HG03378 (cell line): ENCODE measurements around the gene GNAT3.

Experiments used
- ATAC-seq: cut with Tn5 transposase; IDR thresholded peaks from one replicate; pipeline ENCODE4 v1.9.1; 2021; ENCODE audit warnings: mild to moderate bottlenecking, moderate library complexity; ENCODE audit not compliant: unreplicated experiment

Gene GNAT3

DNA sequence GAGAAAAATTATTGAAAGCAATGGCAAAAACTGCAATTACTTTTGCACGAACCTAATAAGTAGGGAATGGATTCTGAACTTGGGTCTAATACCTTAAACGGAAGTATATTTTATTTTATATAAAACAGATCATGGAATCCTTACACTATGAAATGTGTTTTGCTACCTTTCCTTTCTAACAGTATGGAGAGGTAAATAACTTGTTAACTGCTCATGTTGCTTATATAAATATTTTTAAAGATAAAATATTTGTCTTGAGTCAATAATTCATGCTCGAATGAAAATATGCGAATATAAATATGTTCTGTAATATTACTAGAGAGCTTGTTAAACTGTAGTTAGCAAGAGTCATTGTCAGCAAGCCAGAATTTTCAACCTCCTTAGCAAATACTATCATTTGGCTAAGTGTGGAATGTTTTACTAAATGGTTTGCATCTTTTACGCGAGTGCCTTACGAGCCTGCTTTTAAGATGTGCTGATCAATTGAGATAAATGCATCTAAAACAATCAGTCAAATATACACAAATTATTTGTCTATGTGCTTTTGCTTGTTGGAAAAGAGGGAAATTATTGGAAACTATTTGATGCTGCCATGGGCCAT lies 5.9 kb downstream of the GNAT3 start:
- no peak for ATAC-seq

DNA sequence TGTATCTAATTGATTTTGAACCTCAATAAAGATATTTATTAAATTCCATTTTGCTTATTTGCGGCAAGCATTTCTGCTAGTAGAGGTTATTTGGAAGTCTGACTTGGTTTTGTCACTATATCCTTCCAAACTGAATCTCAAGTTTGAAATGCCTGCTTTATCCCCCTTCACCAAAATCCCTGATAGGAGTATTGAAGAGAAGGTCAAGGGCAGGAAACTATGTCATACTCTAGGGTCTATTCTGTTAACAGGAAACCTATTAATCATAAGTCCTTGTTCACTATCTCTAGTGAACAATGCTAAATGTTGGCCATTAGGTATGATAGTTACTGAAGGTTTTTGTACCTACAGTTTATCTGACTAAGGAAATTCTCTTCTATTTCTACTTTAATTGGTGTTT lies 11.5 kb downstream of the GNAT3 start:
- no peak for ATAC-seq

DNA sequence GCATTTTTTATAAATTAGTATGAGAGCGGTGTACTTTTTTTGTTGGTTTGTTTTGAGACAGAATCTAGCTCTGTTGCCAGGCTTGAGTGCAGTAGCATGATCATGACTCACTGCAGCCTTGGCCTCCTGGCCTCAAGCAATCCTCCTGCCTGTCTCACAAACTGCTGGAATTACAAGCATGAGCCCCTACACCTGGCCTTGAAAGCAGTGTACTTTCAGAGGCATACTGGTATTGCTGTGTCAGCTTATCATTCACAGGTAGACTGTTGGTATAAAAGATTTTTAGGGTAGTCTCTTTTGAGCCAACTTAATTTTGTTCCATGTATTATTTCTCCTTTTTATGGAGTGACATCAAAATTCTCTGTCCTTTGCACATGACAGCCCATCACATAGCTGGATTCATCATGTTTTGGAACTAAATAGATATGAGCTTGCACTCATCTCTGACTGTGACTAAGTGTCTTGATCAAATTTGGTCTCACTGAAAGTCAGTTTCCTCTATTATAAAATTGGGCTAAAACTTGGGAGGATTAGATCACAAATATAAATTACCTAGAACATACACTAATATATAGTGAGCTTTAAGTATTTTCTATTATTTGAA lies 12.4 kb downstream of the GNAT3 start:
- no peak for ATAC-seq

DNA sequence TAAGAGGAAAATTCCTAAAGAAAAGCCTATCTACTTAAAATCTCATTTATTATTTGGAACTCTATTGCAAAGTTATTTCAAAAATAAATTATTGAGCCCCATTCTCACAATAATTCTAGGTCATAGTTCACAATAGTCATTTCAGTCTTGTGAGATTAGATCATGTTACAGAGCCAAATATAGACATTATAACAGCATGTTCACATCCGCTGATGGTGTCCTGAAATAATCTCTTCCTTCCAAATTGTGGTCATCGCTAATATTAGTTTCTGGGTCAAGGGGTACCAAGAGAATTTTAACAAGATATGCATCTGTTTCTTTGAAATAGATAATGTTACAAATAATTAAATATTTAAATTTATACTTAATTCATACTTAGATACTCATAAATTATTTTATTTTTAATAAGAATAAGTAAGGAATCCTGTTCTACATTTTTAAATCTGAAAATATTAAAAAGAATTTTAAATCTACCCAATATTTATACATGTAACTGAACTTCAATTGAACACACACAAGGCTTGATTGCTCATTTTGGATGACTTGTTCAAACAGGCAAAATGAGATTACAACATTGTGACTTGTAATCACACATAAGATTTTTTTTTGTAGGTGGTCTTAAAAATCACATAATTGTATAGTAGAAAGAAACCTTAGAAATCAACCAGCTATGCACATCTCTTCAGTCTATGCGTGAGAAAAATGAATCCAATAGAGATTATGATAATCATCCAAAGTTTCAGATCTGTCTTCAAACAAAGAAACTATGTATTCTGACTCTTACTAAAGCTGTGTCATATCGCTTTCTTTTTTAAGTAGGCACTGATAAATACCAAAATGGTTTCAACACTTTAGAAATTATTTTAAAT lies 13.1 kb downstream of the GNAT3 start:
- no peak for ATAC-seq

DNA sequence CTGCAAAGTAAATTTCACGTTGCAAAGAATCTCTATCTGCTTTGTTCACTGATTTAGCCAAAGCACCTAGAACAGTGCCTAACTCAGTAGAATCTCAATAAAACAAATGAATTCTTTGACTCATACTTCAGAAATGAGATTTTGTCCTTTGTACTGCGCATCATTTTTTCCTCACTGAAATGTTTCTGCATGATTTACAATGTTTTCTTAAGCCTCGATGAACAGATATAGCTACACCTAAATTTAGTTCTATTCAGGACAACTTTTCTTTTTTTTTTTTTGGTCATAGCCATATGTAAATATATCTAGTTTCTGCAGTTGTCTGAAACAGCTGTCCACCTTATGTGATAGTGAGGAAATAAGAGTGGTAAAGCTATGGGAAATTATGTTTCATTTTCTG lies 15.3 kb downstream of the GNAT3 start:
- ATAC-seq = no peak

DNA sequence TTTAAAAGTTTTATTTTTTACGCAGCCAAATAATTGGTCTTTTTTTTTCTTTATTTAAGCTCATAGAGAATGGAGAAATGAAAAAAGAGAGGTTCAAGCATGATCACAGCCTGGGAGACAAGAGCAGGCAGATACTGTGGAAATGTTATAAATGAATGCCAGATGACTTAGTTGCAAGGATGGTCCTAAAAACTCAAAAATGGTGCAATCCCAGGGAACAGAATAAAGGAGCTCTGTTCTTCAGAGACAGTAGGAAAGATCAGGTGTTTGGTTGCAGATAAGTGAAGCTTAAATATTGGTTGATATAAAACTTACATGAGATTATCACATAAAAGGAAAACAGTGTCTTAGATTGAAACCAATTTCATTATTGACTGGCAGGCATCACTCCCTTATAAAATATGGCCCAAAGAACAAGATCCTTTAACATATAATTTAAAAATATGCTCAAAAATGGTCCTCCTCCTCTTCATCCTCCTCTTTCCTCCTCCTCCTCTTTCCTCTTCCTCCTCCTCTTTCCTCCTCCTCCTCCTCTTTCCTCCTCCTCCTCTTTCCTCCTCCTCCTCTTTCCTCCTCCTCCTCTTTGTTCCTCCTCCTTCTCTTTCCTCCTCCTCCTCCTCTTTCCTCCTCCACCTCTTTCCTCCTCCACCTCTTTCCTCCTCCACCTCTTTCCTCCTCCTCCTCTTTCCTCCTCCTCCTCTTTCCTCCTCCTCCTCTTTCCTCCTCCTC lies 18.6 kb downstream of the GNAT3 start:
- ATAC-seq = no peak

DNA sequence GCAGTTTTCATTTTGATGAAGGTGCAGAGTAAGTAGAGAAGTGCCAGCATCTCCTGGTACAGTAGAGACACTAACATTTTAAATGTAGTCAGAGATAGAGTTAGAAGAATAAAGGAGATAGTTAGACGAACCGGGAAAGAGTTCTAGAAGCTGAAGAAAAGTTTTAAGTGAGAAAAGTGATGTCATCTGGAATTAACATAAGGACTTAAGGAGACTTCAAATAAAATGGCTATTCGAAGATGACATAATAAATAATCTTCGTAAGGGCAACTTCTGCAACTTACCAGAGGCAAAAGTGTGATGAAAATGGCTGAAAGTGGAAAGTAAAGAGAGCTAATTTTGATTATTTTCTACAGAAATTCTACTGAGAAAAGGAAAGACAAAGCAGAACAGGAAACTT lies 20.4 kb downstream of the GNAT3 start:
- ATAC-seq = no peak

DNA sequence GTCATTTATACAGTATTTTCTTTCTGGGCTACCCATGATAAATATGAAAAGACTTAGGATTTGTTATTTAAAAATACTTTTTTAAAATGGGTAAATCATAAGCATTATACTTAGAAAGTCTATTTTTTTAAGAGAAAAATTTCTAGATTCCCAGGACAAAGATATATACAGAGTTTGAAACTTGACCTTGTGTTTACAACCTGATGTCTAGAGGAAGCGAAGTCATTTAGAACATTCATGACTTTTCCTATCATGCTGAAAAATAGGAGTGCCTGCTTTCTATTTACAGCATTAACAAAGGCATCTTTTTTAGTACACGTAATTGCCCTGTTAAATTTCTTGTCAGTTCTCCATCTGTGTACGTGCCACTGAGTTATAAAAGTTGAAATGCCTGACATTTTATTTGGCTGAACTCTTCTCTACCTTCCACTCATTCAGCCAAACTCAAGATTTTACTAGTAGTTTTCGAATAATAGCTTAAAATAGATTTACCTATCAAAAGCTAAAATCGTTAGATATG lies 23.0 kb downstream of the GNAT3 start:
- no peak for ATAC-seq

DNA sequence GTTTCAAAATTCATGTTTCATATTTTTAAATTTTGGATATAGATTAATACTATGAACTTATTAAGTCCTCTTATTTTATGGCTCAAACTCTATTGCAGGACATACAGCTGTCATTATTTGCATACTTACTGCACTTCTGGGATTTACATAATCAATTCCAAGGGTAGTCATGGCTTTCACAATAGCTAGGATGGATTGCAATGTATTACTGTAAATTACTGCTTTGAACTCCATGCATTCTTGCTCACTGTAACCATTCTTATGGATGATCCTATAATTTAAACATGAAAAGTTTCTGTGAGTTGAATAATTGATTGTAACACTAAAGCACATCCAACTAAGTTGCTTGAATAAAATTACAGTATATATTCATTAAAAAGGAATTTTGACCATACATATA lies 23.5 kb downstream of the GNAT3 start:
- ATAC-seq = no peak

DNA sequence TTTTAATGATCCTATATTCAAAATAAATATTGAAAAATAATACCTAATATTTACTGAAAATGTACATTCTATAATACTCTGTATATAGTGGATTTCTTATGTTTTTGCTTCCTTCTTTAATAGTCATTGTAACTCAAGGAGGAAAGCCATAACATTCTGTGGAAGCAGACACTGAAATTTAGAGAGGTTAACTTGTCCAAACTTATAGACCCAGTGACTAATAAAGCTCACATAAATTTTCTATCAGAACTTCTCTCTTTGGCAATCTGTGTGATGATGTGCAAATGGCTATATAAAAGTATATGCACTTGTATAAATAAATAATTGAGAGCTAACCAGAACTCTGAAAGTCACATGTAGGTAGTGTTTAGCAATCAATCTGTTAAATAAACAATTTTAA lies 26.1 kb downstream of the GNAT3 start:
- ATAC-seq = no peak

DNA sequence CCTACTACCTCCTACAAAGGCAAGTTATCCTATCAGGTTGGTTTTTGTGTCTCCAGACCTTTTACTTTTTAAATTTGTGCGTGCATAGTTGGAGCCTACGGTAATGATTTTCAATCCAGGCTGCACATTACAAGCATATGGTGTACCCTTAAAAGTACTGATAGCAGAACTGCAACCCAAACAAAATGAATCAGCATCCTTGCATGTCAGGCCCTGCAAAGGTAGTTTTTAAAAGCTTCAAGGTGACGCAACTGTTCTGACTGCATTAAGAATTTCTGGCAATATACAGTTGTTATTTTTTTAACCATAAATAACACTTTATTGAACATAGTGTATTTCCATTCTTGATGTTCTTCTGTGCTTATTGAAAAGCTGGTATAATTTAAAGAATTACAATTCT lies 28.9 kb downstream of the GNAT3 start:
- ATAC-seq = no peak

DNA sequence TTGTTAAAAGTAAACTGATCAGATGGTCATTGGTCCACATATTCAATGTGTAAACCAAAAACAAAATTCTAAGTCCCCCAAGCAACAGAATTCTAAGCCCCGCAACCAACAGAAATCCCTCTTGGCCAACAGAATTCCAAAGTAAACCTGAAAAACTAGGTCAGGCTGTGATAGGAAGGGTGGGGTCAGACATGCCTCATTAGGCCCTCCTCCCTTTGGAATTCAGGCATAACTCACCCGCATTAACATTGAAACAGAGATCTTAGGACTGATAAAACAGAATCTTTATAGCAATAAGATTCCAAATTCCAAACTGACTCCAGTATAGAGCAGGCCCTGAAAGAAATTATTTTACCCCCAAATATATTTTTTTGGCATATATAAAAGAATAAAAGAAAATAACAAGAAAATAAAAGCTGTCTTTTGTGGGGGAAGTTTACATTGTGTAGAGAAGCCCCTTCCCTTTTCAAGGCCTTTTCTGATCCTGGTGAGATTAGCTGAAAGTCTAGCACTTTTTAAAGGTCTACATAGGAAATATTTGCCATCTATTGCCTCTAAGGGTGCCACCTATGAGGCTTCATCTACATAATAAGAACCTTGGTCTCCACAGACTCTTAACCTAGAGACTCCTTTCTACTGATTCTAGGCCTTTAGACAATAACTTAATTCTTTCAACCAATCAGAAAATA lies 30.5 kb downstream of the GNAT3 start:
- no peak for ATAC-seq

DNA sequence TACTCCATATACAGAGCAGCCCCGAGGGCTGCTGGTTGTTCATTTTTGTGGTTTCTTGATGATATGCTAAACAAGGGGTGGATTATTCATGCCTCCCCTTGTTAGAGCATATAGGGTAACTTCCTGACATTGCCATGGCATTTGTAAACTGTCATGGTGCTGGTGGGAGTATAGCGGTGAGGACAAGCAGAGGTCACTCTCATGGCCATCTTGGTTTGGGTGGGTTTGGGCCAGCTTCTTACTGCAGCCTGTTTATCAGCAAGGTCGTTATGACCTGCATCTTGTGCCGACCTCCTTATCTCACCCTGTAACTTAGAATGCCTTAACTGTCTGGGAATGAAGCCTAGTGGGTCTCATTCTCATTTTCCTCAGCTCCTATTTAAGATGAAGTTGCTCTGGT lies 31.3 kb downstream of the GNAT3 start:
- ATAC-seq = no peak

DNA sequence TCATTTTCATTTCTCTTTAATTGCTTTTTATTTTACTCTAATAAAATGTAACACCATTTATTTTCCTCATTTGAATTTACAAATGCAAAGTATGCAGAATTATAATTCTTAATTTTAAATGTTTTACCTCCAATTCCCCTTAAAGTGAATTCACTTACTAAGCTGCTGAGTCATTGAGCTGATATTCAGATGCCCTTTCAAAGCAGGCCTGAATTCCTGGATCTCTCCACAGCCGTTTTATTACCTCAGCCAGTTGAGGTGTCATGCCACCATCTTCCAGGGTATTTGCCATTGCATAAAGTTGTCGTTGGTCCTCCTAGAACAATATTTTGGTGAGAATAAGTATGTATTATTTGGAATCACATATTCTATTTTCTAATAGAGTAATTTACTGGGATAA lies 33.2 kb downstream of the GNAT3 start:
- no peak for ATAC-seq

DNA sequence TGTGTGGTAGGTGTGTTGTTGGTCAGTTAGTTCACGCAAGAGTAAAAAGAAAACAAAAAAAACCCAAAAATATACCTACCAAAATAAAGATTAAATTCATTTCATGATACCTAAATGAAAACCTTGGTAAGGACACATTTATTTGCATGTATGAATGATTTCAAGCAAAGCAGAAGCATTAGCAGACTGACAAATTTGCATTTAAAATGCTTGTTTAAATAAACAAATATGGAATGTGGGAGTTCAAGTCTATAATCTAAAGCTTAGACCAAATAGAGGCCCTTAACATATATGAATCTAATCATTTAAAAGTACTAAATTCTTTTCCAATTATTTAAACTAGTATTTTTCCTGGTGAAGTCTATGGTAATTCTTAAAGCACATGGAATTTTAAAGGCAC lies 35.8 kb downstream of the GNAT3 start:
- ATAC-seq = no peak

DNA sequence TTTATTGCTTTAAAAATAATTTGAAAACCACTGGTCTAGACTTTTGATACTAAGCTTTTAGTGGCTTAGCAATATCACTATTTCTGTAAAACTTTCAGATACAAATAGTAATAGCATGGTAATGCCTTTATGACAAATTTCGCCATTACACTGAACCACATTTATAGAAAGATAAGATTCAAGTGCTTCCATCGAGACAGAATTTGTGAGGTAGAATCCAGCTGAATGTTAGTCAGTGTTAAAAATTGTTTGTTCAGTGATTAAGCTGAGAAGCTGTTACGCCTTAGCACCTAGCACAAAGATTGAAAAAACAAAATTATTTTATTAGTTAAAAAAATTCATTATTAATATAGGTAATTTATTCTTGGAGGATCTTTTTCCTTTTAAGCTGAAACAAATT lies 36.5 kb downstream of the GNAT3 start:
- ATAC-seq = no peak

DNA sequence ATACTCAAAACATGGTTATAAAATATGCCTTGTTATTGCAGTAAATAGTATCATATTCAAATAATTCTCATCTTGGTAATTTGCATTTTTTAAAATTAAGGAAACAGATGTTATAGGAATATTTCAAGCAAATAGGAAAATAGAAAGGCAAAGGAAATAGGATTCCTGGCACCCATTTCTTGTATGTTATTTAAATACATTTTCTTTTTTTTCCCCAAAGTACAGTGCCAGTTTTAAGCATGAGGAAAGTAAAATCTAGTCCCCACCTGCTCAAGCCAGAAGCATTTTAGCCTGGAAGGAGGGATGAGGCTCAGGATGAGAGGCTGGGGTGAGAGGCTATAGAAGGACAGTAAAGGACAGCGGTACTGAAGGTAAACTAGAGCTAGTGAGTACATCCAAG lies 38.1 kb downstream of the GNAT3 start:
- no peak for ATAC-seq

DNA sequence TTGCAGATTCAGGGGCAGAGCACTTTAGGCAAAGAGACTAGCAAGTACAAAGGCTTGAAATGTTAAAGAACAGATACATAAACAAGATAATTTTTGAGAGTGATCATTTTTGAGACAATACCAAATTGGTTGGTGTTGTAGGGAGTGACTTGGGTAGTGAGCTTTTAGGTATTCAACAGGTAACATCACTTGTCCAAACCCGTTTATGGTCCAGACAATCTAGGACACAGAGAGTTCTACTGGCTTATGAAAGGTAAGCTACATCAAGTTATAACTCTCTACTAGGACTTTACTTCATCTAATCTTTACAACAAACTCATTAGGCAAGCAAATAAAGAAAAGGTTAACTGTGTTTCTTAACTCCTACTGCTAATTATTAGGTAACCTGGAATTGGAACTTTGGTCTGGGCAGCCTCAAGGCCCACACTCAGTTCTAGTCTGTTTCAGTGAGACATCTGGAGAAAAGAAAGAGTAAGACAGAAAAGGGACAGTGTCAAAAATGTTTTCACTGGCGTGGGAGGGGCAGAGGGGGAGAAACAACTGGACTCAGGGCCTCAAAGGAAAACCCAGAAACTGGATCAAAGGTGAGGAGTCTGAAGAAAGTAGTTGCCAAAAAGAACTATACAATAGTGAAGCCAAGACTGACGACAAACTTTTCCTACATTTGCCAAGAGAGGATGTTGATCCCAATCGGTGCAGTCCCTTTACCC lies 39.2 kb downstream of the GNAT3 start:
- no peak for ATAC-seq

DNA sequence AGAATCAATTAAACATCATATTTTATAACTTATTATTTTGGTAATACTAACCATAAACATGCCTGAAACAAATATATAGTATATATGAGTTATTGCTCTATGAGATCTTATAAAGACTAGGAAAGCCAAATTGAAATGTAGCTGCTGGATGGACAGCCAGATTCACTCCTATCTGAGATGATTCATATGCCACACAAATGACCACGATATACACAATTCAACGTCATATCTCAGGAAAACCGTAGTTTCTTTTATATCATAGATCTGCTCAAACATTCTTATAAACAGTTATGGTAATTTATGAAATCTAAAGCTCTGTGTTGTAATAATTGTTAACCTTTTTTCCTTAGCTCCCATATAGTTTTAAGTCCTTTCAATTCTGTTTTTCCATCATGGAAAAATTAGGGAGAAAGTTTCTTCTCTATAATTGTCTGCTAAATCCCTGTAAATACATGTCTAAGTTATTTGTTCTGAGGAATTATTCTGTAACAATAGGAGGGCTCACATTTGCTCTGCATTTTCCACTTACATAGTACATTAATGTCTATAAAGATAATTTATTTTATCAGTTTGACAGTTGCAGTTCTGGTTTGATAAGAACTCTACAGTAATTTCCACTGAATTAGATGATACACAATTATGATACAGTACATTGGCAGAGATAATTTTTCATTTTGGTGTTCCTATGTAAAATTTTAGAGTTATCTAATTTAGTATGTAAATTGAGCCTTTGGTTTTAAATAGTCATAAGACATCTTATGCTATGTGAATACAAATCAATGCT lies 42.7 kb downstream of the GNAT3 start:
- ATAC-seq = no peak
